Stimulated activated CD4-positive, alpha-beta T cell treated with anti-CD3 and anti-CD28 coated beads, TNF-alpha, amount 100 ng/mL, for 4 hours (primary cell): ENCODE data around the gene PREP.
"Not testable (repeated sequence)": the region's sequence is repeated elsewhere in the genome, so short reads cannot be mapped to it uniquely, and the experiment has no call there.

ENCODE experiments used
- DNase-seq, 3 experiments: peaks; one replicate each; pipeline ENCODE4 v3.0.0-alpha.2; 2020; ENCODE audit warnings: low read depth in 3 of 3

The PREP gene

GRCh38 chr6:105402939-105403935 is at the start of gene PREP:
PREP (minus strand) TSS chr6:105403082; CDS start chr6:105402891, 191 bp downstream.
- DNase-seq = peak; percentile 65 to 78 (median 73)

GRCh38 chr6:105452376-105452775 is 49.5 kb upstream of the PREP start:
- no peak for DNase-seq

GRCh38 chr6:105449756-105450390 is 47.0 kb upstream of the PREP start:
- DNase-seq = no peak

- DNase-seq = no peak
These were observed 42.6 kb upstream of the PREP start for GRCh38 chr6:105445481-105445880.

GRCh38 chr6:105443941-105444340 is 41.1 kb upstream of the PREP start:
- no peak for DNase-seq

DNA sequence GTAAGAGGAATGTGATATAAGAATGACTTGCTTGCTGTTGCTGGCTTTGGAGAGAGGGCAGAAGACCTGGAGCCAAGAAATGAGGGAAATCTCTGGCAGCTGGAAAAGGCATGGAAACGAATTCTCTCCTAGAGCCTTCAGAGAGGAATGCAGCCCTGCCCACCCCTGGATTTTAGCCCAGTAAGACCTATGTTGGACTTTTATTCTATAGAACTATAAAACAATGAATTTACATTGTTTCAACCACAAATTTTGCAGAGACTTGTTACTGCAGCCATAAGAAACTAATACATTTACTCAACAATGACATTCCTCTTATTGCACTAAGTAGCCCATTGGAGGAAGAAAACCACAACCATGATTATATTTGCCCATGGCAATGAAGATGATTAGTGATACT is 39.5 kb upstream of the PREP start:
- no peak for DNase-seq

DNA sequence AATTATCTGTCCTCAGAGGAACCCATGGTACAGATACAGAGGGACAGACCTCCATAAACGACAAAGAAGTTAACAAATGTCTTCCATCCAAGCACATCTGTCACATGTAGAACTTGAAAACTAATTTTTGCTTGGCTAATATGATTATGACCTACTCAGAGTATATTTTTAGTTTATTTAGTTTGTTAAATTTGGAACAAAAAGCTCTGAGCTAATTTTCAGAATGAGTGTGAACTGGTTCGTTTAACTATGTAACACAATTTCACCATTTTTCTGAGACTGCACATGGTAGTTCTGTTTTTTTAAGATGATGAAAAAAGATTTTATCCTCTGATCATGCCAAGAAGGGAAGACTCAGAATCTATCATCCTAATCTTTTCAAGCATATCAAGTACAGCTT is 34.4 kb upstream of the PREP start:
- no peak for DNase-seq

DNA sequence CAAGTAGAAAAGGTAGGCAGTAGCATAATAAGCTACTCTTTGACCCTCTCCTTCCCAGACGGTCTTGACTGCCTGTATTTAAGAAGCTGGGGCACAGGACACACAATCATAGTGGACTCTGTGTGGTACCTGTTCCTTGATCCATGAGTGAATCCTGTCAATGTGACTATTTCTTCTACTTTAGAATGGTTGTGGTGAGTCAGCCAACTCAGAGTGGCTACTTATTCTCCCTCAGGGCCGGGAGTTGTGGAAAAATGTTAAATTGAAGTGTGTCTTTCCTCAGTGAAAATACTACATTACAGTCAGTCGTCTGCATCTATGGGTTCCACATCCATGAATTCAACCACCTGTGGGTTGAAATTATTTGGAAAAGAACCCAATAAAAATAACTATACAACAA is 30.8 kb upstream of the PREP start:
- no peak for DNase-seq

GRCh38 chr6:105432797-105433196 is 29.9 kb upstream of the PREP start:
- no peak for DNase-seq

DNA sequence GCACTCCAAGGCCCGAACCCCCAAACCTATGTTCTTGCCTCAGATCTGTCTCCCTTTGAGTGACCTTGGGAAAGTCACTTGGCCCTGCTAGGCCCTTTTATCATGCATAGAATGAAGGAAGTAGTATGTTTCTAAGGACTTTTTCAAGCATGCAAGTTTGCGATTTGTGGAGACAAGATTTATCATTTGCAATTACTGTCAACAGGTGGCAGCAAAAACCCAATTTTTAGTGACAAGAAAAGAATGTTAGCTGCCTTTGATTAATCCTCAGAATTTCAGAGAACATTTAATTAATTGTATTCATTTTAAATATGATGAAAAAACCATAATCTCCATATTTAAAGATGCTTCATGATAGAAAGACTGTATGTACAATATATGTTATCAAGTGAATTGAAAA is 28.3 kb upstream of the PREP start:
- no peak for DNase-seq

- DNase-seq = no peak
These were observed 27.8 kb upstream of the PREP start for GRCh38 chr6:105430685-105431084.

- DNase-seq = no peak
These were observed 26.8 kb upstream of the PREP start for GRCh38 chr6:105429676-105430075.

GRCh38 chr6:105428342-105428957 is 25.6 kb upstream of the PREP start:
- DNase-seq = no peak

- DNase-seq = peak; percentile 23 to 38 (median 29)
These were observed 21.4 kb upstream of the PREP start for GRCh38 chr6:105424175-105424783.

GRCh38 chr6:105416971-105417370 is 14.1 kb upstream of the PREP start:
- not testable (repeated sequence) for DNase-seq

DNA sequence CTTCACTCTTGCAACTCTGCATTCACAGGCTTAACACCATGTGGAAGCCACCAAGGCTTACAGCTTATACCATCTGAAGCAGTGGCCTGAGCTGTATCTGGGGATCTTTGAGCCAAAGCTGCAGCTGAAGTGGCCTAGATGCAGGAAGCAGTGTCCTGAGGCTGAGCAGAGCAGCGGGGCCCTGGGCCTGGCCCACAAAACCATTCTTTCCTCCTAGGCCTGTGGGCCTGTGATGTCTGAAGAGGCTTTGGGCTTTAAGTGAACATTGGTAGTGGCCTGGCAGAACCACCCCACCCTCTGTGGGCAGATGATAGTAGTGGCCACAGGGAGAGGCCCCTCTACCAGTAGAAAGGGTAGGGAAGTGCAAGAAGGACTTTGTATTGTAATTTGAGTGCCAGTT is 6.9 kb upstream of the PREP start:
- DNase-seq = no peak

DNA sequence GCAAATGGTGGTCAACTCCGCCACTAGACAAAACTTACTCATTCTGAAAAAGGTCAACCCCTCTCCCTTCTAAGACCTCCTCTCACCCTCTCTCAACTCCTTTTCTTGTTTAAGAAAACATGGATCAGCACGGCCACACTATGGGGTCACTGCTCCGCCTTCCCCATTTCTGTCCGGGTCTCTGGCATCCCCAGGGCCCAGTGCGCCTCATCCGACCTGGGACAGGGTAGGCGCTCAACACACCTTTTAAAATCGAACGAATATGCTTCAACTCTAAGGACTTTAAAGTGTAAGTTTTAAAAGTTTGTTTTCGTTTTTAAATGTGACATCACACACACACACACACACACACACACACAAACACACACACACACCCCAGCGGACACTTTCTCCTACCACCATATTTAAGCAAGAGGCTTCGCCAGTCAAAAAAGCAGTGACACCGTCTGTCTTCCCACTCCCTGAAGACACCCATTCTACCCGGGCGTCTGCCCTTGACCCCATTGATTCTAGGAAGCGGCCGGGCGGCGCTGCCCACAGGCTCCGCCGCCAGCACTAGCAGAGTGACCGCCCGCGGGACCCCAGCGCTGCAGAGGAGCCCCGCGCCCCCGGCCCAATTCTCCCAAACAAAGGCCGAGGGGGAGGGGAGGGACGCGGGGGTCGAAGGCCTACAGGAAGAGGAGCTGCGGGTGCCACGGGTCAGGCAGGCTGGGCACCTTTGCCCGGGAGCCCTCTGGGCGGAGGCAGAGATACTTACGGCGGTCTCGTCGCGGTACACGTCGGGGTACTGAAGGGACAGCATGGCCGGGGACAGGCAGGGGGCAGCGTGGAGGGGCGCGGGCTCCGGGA is 568 bp downstream of the PREP start:
- DNase-seq = peak in 1 of 3 experiments; percentile 1

DNA sequence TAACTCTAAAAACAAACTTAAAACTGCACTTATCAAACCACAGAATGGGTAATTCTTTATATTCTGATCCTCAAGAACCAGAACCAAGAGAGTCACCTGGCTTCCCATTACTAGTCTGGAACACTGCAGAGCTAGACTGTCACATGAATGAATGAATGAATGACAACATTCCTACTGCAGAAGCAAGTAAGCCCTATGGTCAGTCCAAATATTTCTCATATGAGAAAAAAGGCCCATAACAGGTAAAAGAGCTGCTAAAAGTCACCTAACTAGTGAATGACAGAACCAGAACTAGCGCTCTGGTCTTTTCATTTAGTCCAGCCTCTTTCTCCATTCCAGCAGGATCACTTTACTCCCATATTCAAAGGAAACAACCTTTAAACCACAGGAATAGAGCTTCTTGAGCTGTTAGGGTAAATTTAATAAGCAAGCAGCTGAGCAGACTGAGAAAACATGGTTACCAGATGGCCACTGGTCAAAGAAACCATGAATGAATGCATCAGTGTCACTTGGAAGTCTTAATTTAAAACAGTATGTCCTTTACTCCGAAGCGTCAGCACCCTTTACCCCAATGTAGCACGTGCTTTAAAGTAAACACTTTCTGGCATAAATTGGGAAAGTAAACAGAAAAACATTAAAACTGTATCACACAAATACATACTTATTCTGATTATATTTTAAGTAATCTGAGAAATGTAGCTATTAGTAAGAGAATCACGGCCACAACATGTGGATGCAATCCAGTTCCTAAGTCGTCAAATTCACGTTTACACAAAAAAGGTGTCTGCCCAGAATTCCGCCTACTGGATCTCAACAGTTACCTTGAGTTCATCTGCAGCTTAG is 1.4 kb downstream of the PREP start:
- no peak for DNase-seq

- DNase-seq = no peak
These were observed 2.4 kb downstream of the PREP start for GRCh38 chr6:105400501-105400900.

DNA sequence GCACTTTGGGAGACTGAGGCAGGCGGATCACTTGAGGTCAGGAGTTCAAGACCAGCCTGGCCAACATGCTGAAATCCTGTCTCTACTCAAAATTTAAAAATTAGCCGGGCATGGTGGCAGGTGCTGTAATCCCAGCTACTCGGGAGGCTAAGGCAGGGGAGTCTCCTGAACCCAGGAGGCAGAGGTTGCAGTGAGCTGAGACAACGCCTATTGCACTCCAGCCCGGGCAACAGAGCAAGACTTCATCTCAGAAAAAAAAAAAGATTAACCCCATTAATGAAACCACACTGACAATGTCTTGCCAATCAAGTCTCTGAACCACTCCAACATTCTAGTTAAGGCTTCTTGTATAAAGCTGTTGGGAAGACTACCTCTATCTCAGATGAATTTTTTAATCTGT is 4.0 kb downstream of the PREP start:
- DNase-seq = no peak
